Transverse colon (tissue), 3 donors: ENCODE results near the gene SLC1A3.

ENCODE experiments used
- CTCF ChIP-seq, 5 experiments: fragments of 200-600 bp in 3 of 5; fragments of 450-650 bp in 2 of 5; sonication (generic) in 3 of 5; IDR thresholded peaks; 1 replicate in 2 of 5; 2 replicates in 3 of 5; pipeline ENCODE4 v1.5.1; 2016 to 2017; ENCODE audit warnings: antibody characterized with exemption in 5 of 5, inconsistent platforms in 3 of 5, mild to moderate bottlenecking in 2 of 5, moderate library complexity in 1 of 5
- POLR2A ChIP-seq: fragments of 450-650 bp; IDR thresholded peaks from one replicate; pipeline ENCODE4 v1.6.1; 2016; ENCODE audit warnings: antibody characterized with exemption, mild to moderate bottlenecking, moderate library complexity

GRCh38 chr5:36657563-36657995, 51.2 kb downstream of the SLC1A3 start:
- TF ChIP-seq POLR2A, result no peak
- no peak for TF ChIP-seq CTCF (IDR thresholded peaks at IDR 0.05)
